ENCODE data around the gene GLP1R.

- TF ChIP-seq CTCF (conservative IDR thresholded peaks at IDR 0.05; ENCODE audit: low read depth, low read length) (no peak), POLR2A (IDR thresholded peaks at IDR 0.05; ENCODE audit: low read depth, low read length) (no peak), CEBPB (IDR thresholded peaks at IDR 0.05; ENCODE audit: low read depth, low read length) (no peak), MAZ (IDR thresholded peaks at IDR 0.05; ENCODE audit: borderline replicate concordance, low read depth, low read length) (no peak), NFE2L2 (IDR thresholded peaks at IDR 0.05; ENCODE audit: low read depth, low read length) (no peak), RCOR1 (IDR thresholded peaks at IDR 0.05; ENCODE audit: insufficient replicate concordance, low read length) (no peak), RFX5 (IDR thresholded peaks at IDR 0.05; ENCODE audit: low read depth, low read length) (no peak), MAFK (IDR thresholded peaks at IDR 0.05; ENCODE audit: low read depth, low read length) (no peak)
These were observed 36.7 kb downstream of the GLP1R start for GRCh38 chr6:39085129-39085797.
